Measurements from ENCODE around the gene ZC2HC1B. TPM values are rescaled to one million over a fixed set of nuclear protein-coding genes. Genes with fewer than 3 reads are reported as not detected.

Gene ZC2HC1B
- total RNA-seq, 1 experiment from 2014 or later: not detected

DNA sequence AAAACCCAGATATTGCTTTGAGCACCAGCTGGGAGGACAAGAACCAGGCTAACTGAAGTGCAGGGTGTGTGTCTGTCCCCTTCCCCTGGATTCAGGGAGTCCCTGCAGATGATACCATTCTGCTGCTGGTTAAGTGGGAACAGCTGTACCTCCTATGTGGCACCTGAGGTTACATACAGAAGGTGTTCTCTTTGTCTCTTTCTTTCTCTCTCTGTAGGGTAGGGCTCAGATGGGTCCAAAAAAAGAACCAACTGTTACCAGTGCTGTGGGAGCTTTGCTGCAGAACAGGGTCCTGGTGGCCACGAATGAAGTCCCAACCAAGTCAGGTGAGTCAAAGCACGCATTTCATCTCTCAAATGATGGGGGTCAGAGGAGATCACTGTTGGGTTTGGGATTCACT, 38.6 kb downstream of the ZC2HC1B start:
- Histone ChIP-seq H4K20me1 (ENCODE audit: insufficient read depth) (no peaks in the 10 kb centered on the region), H3K27ac (ENCODE audit: low read depth, low read length) (no peak overlapping the region), H3K79me2 (ENCODE audit: insufficient read depth, low read length) (no peaks in the 10 kb centered on the region), H3K4me3 (replicated peaks in 1 of 2; ENCODE audit: low read depth in 1 of 2, low read length in 2 of 2) (no peak overlapping the region), H3K27me3 (ENCODE audit: insufficient read depth, low read length) (no peaks in the 10 kb centered on the region), H3K4me1 (ENCODE audit: control insufficient read depth in 1 of 2, insufficient read depth in 2 of 2, low read length in 2 of 2) (no peaks in the 10 kb centered on the region), H3K9me2 (ENCODE audit: insufficient read depth) (no peaks in the 10 kb centered on the region), H2AFZ (ENCODE audit: low read depth, low read length, poor library complexity, severe bottlenecking) (no peak overlapping the region), H3K9me3 (ENCODE audit: control insufficient read depth in 1 of 2, insufficient read depth in 1 of 2, low read depth in 1 of 2, low read length in 2 of 2) (no peaks in the 10 kb centered on the region), H3K4me2 (ENCODE audit: low read length) (no peak overlapping the region), H3K36me3 (ENCODE audit: control insufficient read depth in 1 of 2, insufficient read depth in 2 of 2, low read length in 2 of 2) (no peaks in the 10 kb centered on the region), H3K9ac (ENCODE audit: low read length) (no peak overlapping the region)
- intact Hi-C loops (cut with micrococcal nuclease): no loop called here
- TF ChIP-seq, protein P1, sequence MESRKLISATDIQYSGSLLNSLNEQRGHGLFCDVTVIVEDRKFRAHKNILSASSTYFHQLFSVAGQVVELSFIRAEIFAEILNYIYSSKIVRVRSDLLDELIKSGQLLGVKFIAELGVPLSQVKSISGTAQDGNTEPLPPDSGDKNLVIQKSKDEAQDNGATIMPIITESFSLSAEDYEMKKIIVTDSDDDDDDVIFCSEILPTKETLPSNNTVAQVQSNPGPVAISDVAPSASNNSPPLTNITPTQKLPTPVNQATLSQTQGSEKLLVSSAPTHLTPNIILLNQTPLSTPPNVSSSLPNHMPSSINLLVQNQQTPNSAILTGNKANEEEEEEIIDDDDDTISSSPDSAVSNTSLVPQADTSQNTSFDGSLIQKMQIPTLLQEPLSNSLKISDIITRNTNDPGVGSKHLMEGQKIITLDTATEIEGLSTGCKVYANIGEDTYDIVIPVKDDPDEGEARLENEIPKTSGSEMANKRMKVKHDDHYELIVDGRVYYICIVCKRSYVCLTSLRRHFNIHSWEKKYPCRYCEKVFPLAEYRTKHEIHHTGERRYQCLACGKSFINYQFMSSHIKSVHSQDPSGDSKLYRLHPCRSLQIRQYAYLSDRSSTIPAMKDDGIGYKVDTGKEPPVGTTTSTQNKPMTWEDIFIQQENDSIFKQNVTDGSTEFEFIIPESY (IDR thresholded peaks at IDR 0.05; ENCODE audit: extremely low read depth, insufficient replicate concordance, low read length): no peak
- TF ChIP-seq, protein P2, sequence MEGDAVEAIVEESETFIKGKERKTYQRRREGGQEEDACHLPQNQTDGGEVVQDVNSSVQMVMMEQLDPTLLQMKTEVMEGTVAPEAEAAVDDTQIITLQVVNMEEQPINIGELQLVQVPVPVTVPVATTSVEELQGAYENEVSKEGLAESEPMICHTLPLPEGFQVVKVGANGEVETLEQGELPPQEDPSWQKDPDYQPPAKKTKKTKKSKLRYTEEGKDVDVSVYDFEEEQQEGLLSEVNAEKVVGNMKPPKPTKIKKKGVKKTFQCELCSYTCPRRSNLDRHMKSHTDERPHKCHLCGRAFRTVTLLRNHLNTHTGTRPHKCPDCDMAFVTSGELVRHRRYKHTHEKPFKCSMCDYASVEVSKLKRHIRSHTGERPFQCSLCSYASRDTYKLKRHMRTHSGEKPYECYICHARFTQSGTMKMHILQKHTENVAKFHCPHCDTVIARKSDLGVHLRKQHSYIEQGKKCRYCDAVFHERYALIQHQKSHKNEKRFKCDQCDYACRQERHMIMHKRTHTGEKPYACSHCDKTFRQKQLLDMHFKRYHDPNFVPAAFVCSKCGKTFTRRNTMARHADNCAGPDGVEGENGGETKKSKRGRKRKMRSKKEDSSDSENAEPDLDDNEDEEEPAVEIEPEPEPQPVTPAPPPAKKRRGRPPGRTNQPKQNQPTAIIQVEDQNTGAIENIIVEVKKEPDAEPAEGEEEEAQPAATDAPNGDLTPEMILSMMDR (IDR thresholded peaks at IDR 0.05 in 2 of 3, conservative IDR thresholded peaks at IDR 0.05 in 1 of 3; ENCODE audit: borderline replicate concordance in 1 of 3, insufficient read depth in 1 of 3, low read depth in 2 of 3, low read length in 2 of 3): no peak
- TF ChIP-seq ZFX (IDR thresholded peaks at IDR 0.05) (no peak), SRF (IDR thresholded peaks at IDR 0.05; ENCODE audit: low read depth) (no peak), POLR2A (IDR thresholded peaks at IDR 0.05; ENCODE audit: borderline replicate concordance, extremely low read depth, insufficient read depth, insufficient read length) (no peak), ELF1 (IDR thresholded peaks at IDR 0.05; ENCODE audit: borderline replicate concordance, low read depth) (no peak), CEBPB (IDR thresholded peaks at IDR 0.05; ENCODE audit: low read depth) (no peak), EZH2 (IDR thresholded peaks at IDR 0.05) (no peak), EGR1 (IDR thresholded peaks at IDR 0.05; ENCODE audit: low read depth) (no peak)
- TF ChIP-seq, protein P3, sequence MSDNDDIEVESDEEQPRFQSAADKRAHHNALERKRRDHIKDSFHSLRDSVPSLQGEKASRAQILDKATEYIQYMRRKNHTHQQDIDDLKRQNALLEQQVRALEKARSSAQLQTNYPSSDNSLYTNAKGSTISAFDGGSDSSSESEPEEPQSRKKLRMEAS (IDR thresholded peaks at IDR 0.05): no peak
- ChIA-PET POLR2A (no interaction called here), CTCF (no interaction called here), RAD21 (ENCODE audit: low non-redundant PET in 1 of 2, low total read pairs in 2 of 2, uncharacterized antibody in 2 of 2, unreplicated experiment in 2 of 2) (no interaction called here)
- ATAC-seq: no peak
- BruUV-seq (replicated peaks): no TSS peak
- no peak for DNase-seq (ENCODE audit: low read depth, low spot score)
